Ishikawa (cell line): ENCODE measurements around the gene OSER1.

Experiments used
- CEBPB ChIP-seq: IDR thresholded peaks from 2 replicates; pipeline ENCODE4 v1.6.1; 2012
- CREB1 ChIP-seq: IDR thresholded peaks from 2 replicates; pipeline ENCODE4 v1.6.1; 2012; ENCODE audit warnings: low read depth
- EGR1 ChIP-seq: IDR thresholded peaks from 2 replicates; pipeline ENCODE4 v1.6.1; 2012
- EP300 ChIP-seq: IDR thresholded peaks from 2 replicates; pipeline ENCODE4 v1.6.1; 2012; ENCODE audit warnings: borderline replicate concordance
- FOXM1 ChIP-seq: IDR thresholded peaks from 2 replicates; pipeline ENCODE4 v1.6.1; 2012; ENCODE audit warnings: low read depth, borderline replicate concordance
- MAX ChIP-seq: IDR thresholded peaks from 2 replicates; pipeline ENCODE4 v1.6.1; 2012
- NFIC ChIP-seq: IDR thresholded peaks from 2 replicates; pipeline ENCODE4 v1.6.1; 2012
- RAD21 ChIP-seq: IDR thresholded peaks from 2 replicates; pipeline ENCODE4 v1.6.1; 2012; ENCODE audit warnings: low read depth
- REST ChIP-seq: IDR thresholded peaks from 2 replicates; pipeline ENCODE4 v1.6.1; 2012; ENCODE audit warnings: low read depth, mild to moderate bottlenecking
- TAF1 ChIP-seq: IDR thresholded peaks from 2 replicates; pipeline ENCODE4 v1.6.1; 2012; ENCODE audit warnings: low read depth, mild to moderate bottlenecking
- TCF12 ChIP-seq: IDR thresholded peaks from 2 replicates; pipeline ENCODE4 v1.6.1; 2012; ENCODE audit warnings: low read depth
- TEAD4 ChIP-seq: IDR thresholded peaks from 2 replicates; pipeline ENCODE4 v1.6.1; 2012
- USF1 ChIP-seq: IDR thresholded peaks from 2 replicates; pipeline ENCODE4 v1.6.1; 2012
- YY1 ChIP-seq: IDR thresholded peaks from 2 replicates; pipeline ENCODE4 v1.6.1; 2012; ENCODE audit warnings: low read depth
- ZBTB7A ChIP-seq: IDR thresholded peaks from 2 replicates; pipeline ENCODE4 v1.6.1; 2012; ENCODE audit warnings: low read depth

OSER1 gene

GRCh38 chr20:44207126-44207723 is 3.3 kb downstream of the OSER1 start:
- TF ChIP-seq FOXM1: no peak
- no peak for TF ChIP-seq NFIC
- TF ChIP-seq TAF1: no peak
- no peak for TF ChIP-seq YY1
- TF ChIP-seq EGR1: no peak
- TF ChIP-seq ZBTB7A: no peak
- no peak for TF ChIP-seq RAD21
- no peak for TF ChIP-seq CREB1
- TF ChIP-seq MAX: no peak
- no peak for TF ChIP-seq TEAD4
- TF ChIP-seq CEBPB: no peak
- TF ChIP-seq TCF12: no peak
- no peak for TF ChIP-seq REST
- TF ChIP-seq USF1: no peak
- TF ChIP-seq EP300: no peak

GRCh38 chr20:44206132-44206531 is 4.4 kb downstream of the OSER1 start:
- TF ChIP-seq REST (no peak), TAF1 (no peak), RAD21 (no peak), EP300 (no peak), TEAD4 (no peak), USF1 (no peak), TCF12 (no peak), ZBTB7A (no peak), MAX (no peak)

GRCh38 chr20:44204832-44205215 is 5.7 kb downstream of the OSER1 start:
- TF ChIP-seq TCF12: no peak
- no peak for TF ChIP-seq CREB1

- TF ChIP-seq REST: no peak
- TF ChIP-seq MAX: peak; percentile 81
- no peak for TF ChIP-seq RAD21
- TF ChIP-seq USF1: 0 out of 2 replicates have a peak, but pooled peaks have one; percentile 14
- peak; percentile 95 for TF ChIP-seq TEAD4
- TF ChIP-seq TAF1: no peak
- TF ChIP-seq CREB1: no peak
- 0 out of 2 replicates have a peak, but pooled peaks have one; percentile 14 for TF ChIP-seq CEBPB
- TF ChIP-seq TCF12: peak; percentile 66; the same call in 1 of the 2 replicates
- no peak for TF ChIP-seq ZBTB7A
- TF ChIP-seq FOXM1: peak; percentile 74
- TF ChIP-seq EP300: peak; percentile 68; the same call in 1 of the 2 replicates
- TF ChIP-seq EGR1: no peak
- TF ChIP-seq NFIC: peak; percentile 89
- no peak for TF ChIP-seq YY1
Observed at GRCh38 chr20:44204156-44204831, 6.3 kb downstream of the OSER1 start.
